ENCODE data around the gene SLC9A9. TPM values are rescaled to one million over a fixed set of nuclear protein-coding genes. Genes with fewer than 3 reads are reported as not detected.

The SLC9A9 gene
- total RNA-seq, 6 experiments from 2014 or later = 0.10 to 0.55 (median 0.33) TPM; not detected in 2

DNA sequence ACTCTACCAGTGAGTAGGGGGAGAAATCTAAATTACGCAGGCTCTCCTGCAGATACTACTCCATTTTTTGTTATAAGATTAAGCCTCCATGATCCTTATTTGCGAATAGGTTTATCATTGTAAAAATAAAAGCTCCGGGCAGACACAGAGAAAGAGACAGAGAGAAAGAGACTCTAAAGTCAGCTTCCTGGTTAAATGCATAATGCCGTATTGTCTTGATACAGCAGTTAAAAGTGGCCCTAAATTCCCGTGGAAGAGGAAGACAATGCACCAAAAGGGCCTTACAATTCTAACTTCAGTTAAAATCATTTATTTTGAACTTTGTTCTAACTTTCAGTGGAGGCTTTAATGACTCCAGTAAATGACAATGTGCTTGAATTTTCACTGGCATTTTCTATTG lies 98.3 kb downstream of the SLC9A9 start:
- Mint-ChIP-seq H3K9me3 (peaks cover 32% of the 10 kb centered on the region), H3K27me3 (ENCODE audit: insufficient read depth) (no peaks in the 10 kb centered on the region), H3K4me1 (ENCODE audit: low read depth) (no peaks in the 10 kb centered on the region), H3K4me3 (no peak overlapping the region), H3K36me3 (ENCODE audit: low read depth) (no peaks in the 10 kb centered on the region), H3K27ac (no peak overlapping the region)
- DNase-seq = no peak
- TF ChIP-seq, protein P1, sequence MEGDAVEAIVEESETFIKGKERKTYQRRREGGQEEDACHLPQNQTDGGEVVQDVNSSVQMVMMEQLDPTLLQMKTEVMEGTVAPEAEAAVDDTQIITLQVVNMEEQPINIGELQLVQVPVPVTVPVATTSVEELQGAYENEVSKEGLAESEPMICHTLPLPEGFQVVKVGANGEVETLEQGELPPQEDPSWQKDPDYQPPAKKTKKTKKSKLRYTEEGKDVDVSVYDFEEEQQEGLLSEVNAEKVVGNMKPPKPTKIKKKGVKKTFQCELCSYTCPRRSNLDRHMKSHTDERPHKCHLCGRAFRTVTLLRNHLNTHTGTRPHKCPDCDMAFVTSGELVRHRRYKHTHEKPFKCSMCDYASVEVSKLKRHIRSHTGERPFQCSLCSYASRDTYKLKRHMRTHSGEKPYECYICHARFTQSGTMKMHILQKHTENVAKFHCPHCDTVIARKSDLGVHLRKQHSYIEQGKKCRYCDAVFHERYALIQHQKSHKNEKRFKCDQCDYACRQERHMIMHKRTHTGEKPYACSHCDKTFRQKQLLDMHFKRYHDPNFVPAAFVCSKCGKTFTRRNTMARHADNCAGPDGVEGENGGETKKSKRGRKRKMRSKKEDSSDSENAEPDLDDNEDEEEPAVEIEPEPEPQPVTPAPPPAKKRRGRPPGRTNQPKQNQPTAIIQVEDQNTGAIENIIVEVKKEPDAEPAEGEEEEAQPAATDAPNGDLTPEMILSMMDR (IDR thresholded peaks at IDR 0.05) = no peak

DNA sequence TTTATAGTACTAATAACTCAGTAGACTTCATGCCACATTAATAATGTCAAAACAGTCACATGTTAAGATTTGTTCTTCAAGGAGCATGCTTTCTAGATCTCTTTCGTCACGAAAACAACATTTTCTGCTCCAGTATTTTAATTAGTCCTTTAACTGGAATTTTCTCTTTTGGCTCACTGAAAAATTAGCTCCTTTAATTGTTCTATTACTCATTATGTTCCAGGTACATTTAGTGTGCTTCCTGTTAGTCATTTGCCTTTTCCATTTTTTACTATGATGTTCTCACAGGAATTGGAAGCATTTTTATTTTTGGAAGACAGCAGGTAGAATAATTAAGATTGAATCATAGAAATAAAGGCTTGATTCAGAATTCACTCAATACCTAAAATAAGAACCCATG lies 111.2 kb downstream of the SLC9A9 start:
- Mint-ChIP-seq H3K9me3 (peaks cover 36% of the 10 kb centered on the region), H3K27ac (no peak overlapping the region)
- DNase-seq = no peak

DNA sequence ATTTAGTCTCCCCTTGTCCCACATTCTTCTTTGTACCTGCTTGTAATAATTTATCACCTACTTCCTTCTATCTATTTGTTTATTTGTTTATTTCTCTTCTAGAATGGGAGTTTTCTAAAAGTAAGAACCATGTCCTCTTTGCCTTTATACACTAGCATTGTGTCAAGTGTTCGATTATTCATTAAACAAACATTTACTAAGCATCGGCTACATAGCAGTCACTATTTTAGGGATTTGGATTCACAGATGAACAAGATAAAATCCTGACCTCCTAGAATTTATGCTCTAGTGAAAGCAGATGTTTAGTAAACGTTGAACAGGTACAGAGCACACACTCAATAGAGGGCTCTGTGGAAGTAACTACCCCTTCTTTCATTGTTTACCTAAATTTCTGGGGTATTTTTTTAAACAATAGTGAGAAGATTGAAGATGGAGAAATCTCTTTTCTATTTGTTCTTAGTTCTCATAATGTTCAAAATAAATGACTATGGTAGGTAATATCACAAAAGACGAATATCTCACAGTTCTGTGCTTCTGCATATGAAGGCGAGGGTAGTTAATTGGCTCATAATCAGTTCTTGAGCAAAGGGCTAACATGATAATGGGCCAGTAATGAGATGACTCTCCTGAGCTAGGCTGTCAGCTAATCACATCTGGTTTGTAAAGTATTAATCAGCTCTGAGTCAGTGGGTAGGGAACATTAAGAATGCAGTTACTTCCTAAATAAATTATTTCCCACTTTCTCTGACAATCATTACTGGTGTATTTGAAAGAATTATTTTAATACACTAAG lies 111.9 kb downstream of the SLC9A9 start:
- peaks cover 34% of the 10 kb centered on the region for H3K9me3 Mint-ChIP-seq
- H3K36me3 Mint-ChIP-seq (ENCODE audit: low read depth) = no peaks in the 10 kb centered on the region
- TF ChIP-seq, protein P1 (IDR thresholded peaks at IDR 0.05) = no peak
- no peak for DNase-seq
- H3K4me1 Mint-ChIP-seq (ENCODE audit: low read depth) = no peaks in the 10 kb centered on the region
- no peak overlapping the region for H3K27ac Mint-ChIP-seq
- no peaks in the 10 kb centered on the region for H3K27me3 Mint-ChIP-seq (ENCODE audit: insufficient read depth)
- no peak overlapping the region for H3K4me3 Mint-ChIP-seq

More for the DNA sequence above, 111.2 kb downstream of the SLC9A9 start:
- Mint-ChIP-seq H3K36me3 (ENCODE audit: low read depth) (no peaks in the 10 kb centered on the region), H3K27me3 (ENCODE audit: insufficient read depth) (no peaks in the 10 kb centered on the region), H3K4me3 (no peak overlapping the region), H3K4me1 (ENCODE audit: low read depth) (no peaks in the 10 kb centered on the region)
- TF ChIP-seq, protein P1 (IDR thresholded peaks at IDR 0.05) = no peak

DNA sequence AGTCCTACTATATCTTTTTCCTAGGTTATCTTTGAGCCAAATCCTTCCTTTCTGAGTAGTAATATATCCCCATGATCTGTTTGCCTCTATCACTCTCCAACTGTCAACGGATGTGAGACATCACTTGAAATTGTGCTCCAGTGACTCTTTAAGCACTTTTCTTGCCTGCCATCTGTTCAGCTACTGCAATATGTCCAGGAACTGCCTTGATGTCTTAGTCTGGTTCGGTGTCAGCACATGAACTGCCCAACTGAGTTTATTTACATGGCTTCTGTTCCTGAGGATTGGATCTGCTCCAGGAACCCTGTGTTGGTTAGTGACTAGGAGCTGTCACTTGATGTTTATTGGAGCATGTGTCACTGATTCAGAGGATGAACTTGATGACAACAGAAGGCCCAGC lies 116.5 kb downstream of the SLC9A9 start:
- TF ChIP-seq, protein P1 (IDR thresholded peaks at IDR 0.05) = no peak

DNA sequence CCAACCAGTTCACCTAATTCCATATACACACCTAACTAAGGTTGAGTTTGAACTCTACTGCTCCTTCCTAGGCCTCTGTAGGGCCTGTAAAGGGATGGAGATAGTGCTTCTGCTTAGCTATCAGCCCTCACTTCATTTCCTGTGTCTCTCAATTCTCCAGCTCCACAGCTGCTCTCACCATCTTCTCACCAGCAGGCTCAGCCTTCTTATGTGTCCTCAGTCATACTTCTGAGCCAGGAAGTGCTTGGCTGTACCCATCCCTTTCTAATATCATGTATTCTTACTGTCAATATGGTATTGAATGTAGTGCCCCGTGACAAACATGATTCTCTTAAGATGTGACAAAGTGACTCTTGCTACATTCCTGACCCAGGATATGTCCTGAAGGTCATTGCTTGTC lies 116.9 kb downstream of the SLC9A9 start:
- TF ChIP-seq, protein P1 (IDR thresholded peaks at IDR 0.05) = no peak
- H3K4me1 Mint-ChIP-seq (ENCODE audit: low read depth) = no peaks in the 10 kb centered on the region
- H3K4me3 Mint-ChIP-seq = no peak overlapping the region
- H3K9me3 Mint-ChIP-seq = peaks cover 39% of the 10 kb centered on the region
- no peak for DNase-seq
- H3K27ac Mint-ChIP-seq = no peak overlapping the region
- no peaks in the 10 kb centered on the region for H3K36me3 Mint-ChIP-seq (ENCODE audit: low read depth)
- peaks cover 3% of the 10 kb centered on the region; the same call in 1 of the 2 replicates for H3K27me3 Mint-ChIP-seq (ENCODE audit: insufficient read depth)

More for the DNA sequence above, 116.5 kb downstream of the SLC9A9 start:
- Mint-ChIP-seq H3K36me3 (ENCODE audit: low read depth) (no peaks in the 10 kb centered on the region), H3K27me3 (ENCODE audit: insufficient read depth) (peaks cover 3% of the 10 kb centered on the region; the same call in 1 of the 2 replicates), H3K4me3 (no peak overlapping the region), H3K27ac (no peak overlapping the region), H3K4me1 (ENCODE audit: low read depth) (no peaks in the 10 kb centered on the region), H3K9me3 (peaks cover 35% of the 10 kb centered on the region)
- no peak for DNase-seq
